Measurements from ENCODE around the gene HBB.

- TF ChIP-seq CTCF (IDR thresholded peaks at IDR 0.05) = no peak
- no peak for TF ChIP-seq EP300 (IDR thresholded peaks at IDR 0.05)
- TF ChIP-seq POLR2A (IDR thresholded peaks at IDR 0.05) = no peak
Measured at GRCh38 chr11:5223686-5224085, 3.2 kb downstream of the HBB start.

Measured in upper lobe of left lung (tissue), 4 donors.